HG03439 (cell line): ENCODE measurements around the gene TXNRD2.
A peak's percentile ranks its signal among the peaks of the same experiment; 100 is the strongest.

Experiments used
- ATAC-seq: cut with Tn5 transposase; IDR thresholded peaks from one replicate; pipeline ENCODE4 v1.9.1; 2021; ENCODE audit warnings: mild to moderate bottlenecking, moderate library complexity; ENCODE audit not compliant: unreplicated experiment

The TXNRD2 gene

GRCh38 chr22:19941365-19942082, at the start of gene TXNRD2, which contains the start of gene COMT:
Gene TXNRD2, minus strand, starts transcription at chr22:19941818. Its CDS starts 15 bp downstream, at chr22:19941803.
Gene COMT, plus strand, starts transcription at chr22:19941772. Its CDS starts 20,755 bp downstream, at chr22:19962527.
- ATAC-seq = peak; percentile 57

GRCh38 chr22:19991395-19991644, 49.7 kb upstream of the TXNRD2 start:
- ATAC-seq = no peak

- ATAC-seq = no peak
Observed at GRCh38 chr22:19990609-19991394, 49.2 kb upstream of the TXNRD2 start.

GRCh38 chr22:19990188-19990587, 48.6 kb upstream of the TXNRD2 start:
- ATAC-seq = no peak

- ATAC-seq = no peak
Observed at GRCh38 chr22:19989725-19990067, 48.1 kb upstream of the TXNRD2 start.

- ATAC-seq = no peak
Observed at GRCh38 chr22:19988965-19989724, 47.5 kb upstream of the TXNRD2 start.

- no peak for ATAC-seq
Observed at GRCh38 chr22:19988331-19988808, 46.8 kb upstream of the TXNRD2 start.

GRCh38 chr22:19987394-19988306, 46.0 kb upstream of the TXNRD2 start:
- no peak for ATAC-seq

GRCh38 chr22:19986410-19987341, 45.1 kb upstream of the TXNRD2 start:
- ATAC-seq = no peak

GRCh38 chr22:19986011-19986409, 44.4 kb upstream of the TXNRD2 start:
- no peak for ATAC-seq

- ATAC-seq = no peak
Observed at GRCh38 chr22:19984851-19985811, 43.5 kb upstream of the TXNRD2 start.

GRCh38 chr22:19984201-19984753, 42.7 kb upstream of the TXNRD2 start:
- no peak for ATAC-seq

- ATAC-seq = no peak
Observed at GRCh38 chr22:19983741-19984140, 42.1 kb upstream of the TXNRD2 start.

GRCh38 chr22:19982991-19983578, 41.5 kb upstream of the TXNRD2 start:
- no peak for ATAC-seq

GRCh38 chr22:19981961-19982920, 40.6 kb upstream of the TXNRD2 start:
- no peak for ATAC-seq

GRCh38 chr22:19981171-19981960, 39.7 kb upstream of the TXNRD2 start:
- no peak for ATAC-seq
